Thyroid gland (tissue), 4 donors: ENCODE data around the gene SORCS2.

Experiments used
- POLR2A ChIP-seq, 2 donors: fragments of 450-650 bp; IDR thresholded peaks; one replicate each; pipeline ENCODE4 v1.6.1; 2017; ENCODE audit warnings: antibody characterized with exemption in 2 of 2, mild to moderate bottlenecking in 2 of 2, moderate library complexity in 1 of 2
- TF ChIP-seq, protein P1 (sequence below), 6 experiments: fragments of 200-600 bp in 3 of 6; fragments of 450-650 bp in 3 of 6; sonication (generic) in 3 of 6; IDR thresholded peaks; one replicate each; pipeline ENCODE4 v1.5.1; 2016 to 2019; ENCODE audit warnings: antibody characterized with exemption in 6 of 6, mild to moderate bottlenecking in 2 of 6, inconsistent platforms in 1 of 6, moderate library complexity in 1 of 6

DNA sequence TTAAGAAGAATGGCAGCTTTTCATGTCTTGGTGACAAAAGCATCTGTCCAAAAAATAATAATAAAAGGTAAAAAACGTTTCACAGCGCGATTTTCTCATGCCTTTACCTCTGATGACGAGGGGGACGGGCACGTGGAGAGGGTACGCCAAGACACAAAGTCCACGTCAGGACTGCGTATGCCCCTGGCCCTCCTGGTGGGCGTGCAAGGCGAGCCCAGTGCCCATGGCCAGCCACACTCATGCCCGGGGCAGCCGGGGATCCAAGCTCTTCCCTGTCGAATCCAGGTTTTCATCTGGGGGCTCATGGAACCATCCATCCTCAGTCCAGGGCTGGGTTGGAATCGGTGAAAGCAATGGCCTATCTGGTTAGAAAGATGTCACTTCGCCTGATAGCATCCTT lies 570.8 kb downstream of the SORCS2 start:
- TF ChIP-seq, protein P1, sequence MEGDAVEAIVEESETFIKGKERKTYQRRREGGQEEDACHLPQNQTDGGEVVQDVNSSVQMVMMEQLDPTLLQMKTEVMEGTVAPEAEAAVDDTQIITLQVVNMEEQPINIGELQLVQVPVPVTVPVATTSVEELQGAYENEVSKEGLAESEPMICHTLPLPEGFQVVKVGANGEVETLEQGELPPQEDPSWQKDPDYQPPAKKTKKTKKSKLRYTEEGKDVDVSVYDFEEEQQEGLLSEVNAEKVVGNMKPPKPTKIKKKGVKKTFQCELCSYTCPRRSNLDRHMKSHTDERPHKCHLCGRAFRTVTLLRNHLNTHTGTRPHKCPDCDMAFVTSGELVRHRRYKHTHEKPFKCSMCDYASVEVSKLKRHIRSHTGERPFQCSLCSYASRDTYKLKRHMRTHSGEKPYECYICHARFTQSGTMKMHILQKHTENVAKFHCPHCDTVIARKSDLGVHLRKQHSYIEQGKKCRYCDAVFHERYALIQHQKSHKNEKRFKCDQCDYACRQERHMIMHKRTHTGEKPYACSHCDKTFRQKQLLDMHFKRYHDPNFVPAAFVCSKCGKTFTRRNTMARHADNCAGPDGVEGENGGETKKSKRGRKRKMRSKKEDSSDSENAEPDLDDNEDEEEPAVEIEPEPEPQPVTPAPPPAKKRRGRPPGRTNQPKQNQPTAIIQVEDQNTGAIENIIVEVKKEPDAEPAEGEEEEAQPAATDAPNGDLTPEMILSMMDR (IDR thresholded peaks at IDR 0.05), result no peak
- TF ChIP-seq POLR2A (IDR thresholded peaks at IDR 0.05), result no peak
